ENCODE results near the gene SLK. TPM values are rescaled to one million over a fixed set of nuclear protein-coding genes. Genes with fewer than 3 reads are reported as not detected.

The SLK gene
- total and polyA plus RNA-seq, 10 of the 15 experiments (the other 5 are each of a cell fraction or from before 2014, with no cell fraction given): 2.5 to 24.2 (median 11.1) TPM

DNA sequence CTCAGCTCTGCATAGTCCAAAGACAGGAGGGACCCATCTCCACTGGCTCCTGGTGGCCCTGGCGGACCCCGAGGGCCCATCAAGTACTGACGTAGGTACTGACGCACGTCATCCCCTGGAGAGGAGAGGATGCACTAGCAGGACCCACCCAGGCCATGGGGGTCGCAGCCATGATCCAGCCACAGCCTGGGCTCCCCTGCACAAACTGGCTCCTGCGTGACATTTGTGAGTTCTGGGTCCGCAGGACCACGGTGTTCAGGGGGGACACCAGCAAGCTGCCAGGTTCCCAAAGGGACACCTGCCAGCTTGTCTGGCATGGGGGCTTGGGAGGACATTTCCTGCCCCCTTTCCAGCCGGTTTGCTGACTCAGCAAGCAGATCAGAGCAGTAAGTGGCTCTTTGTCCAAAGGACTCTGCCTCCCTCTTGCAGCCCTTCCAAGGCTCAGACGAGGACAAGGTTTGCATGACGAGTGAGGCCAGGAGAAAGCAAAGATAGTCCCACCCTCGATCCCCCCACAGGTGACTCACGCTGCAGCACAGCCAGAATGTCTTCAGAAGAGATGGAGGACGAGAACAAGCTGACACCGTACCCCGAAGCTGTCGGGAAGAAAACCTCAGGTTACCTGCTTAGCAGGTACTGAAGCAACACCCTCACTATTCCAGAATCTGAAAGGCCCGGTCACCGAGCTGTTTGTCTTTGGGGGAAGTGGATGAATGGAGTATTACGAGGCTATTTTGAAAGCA lies 69.7 kb downstream of the SLK start:
- Histone ChIP-seq H3K79me2 (ENCODE audit: control insufficient read depth, insufficient read depth, low read length) (no peaks in the 10 kb centered on the region), H3K4me3 (no peak overlapping the region), H3K9ac (ENCODE audit: control insufficient read depth, insufficient read depth, low read length) (no peak overlapping the region), H3K9me3 (replicated peaks; ENCODE audit: control insufficient read depth, insufficient read depth, low read length) (no peaks in the 10 kb centered on the region), H4K20me1 (ENCODE audit: control insufficient read depth, insufficient read depth) (no peaks in the 10 kb centered on the region), H2AFZ (ENCODE audit: control insufficient read depth, low read depth, low read length) (no peak overlapping the region), H3K27me3 (replicated peaks in 1 of 2; ENCODE audit: control insufficient read depth in 2 of 2, insufficient read depth in 2 of 2, low read length in 1 of 2) (no peaks in the 10 kb centered on the region), H3K4me2 (ENCODE audit: control insufficient read depth, insufficient read depth) (no peak overlapping the region), H3K4me1 (ENCODE audit: control insufficient read depth, insufficient read depth, low read length) (no peaks in the 10 kb centered on the region), H3K36me3 (ENCODE audit: control insufficient read depth in 2 of 2, insufficient read depth in 2 of 2, low read length in 1 of 2) (no peaks in the 10 kb centered on the region), H3K27ac (ENCODE audit: control insufficient read depth, insufficient read depth) (no peak overlapping the region)
- no peak for DNase-seq (ENCODE audit: low read depth, low spot score)
- POLR2A ChIA-PET: no interaction called here
- no peak for FAIRE-seq
- in situ Hi-C loops (cut with MboI) (no loop called here), intact Hi-C loops (cut with micrococcal nuclease; ENCODE audit: unreplicated experiment) (no loop called here)
- no TSS peak for BruUV-seq (replicated peaks)
- CTCF ChIA-PET: no interaction called here
- RAD21 ChIA-PET (ENCODE audit: unreplicated experiment): no interaction called here
- ATAC-seq: no peak
- TF ChIP-seq ESRRA (IDR thresholded peaks at IDR 0.05; ENCODE audit: low read length): no peak
- TF ChIP-seq, protein P1, sequence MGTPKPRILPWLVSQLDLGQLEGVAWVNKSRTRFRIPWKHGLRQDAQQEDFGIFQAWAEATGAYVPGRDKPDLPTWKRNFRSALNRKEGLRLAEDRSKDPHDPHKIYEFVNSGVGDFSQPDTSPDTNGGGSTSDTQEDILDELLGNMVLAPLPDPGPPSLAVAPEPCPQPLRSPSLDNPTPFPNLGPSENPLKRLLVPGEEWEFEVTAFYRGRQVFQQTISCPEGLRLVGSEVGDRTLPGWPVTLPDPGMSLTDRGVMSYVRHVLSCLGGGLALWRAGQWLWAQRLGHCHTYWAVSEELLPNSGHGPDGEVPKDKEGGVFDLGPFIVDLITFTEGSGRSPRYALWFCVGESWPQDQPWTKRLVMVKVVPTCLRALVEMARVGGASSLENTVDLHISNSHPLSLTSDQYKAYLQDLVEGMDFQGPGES (IDR thresholded peaks at IDR 0.05): no peak
- TF ChIP-seq ETV6 (conservative IDR thresholded peaks at IDR 0.05 in 1 of 2, IDR thresholded peaks at IDR 0.05 in 1 of 2; ENCODE audit: borderline replicate concordance in 1 of 2, low read depth in 1 of 2): no peak
- SMC1A ChIA-PET (ENCODE audit: uncharacterized antibody, unreplicated experiment): interaction anchor here (0.6 kb wide), 1 partner anchor 9 kb away, joined by 4 read pairs; no protein-coding TSS in a partner anchor
- WGBS (ENCODE audit: insufficient coverage, insufficient replicate concordance, low lambda C conversion rate, missing lambda C conversion rate): 50% methylated on average over 21 of the region's 21 CpGs

DNA sequence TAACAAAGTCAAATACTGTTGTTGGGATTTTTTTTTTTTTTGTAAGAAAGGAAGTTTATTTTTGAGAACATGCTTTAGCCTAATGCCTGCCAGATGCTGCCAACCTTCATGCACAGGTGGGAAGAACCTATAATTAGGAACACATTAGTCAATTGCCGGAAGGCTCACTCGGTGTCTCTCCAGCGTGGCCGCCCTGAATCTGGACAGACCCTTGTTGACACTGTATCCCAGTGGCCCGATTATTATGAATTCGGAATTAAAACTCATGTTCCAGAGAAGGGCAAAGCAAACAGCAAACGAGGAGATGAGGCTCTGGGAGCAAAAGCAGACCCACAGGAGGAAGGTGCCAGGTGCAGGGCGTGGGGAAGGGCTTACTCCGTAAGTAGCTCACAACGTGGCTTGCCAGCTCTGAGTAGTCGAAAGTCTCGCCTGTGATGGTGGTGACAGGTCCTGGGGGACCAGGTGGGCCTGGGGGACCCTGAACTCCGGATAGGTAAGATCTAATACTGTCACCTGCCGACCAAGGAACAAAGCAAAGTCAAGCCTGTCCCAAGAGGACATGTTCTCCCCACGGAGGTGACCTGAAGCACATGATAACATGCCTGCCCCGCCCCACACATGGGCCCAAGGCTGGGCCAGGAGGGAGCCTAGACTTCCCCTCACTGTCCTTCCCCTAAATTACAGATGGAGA lies 70.5 kb downstream of the SLK start:
- ChIA-PET POLR2A (no interaction called here), CTCF (no interaction called here), RAD21 (ENCODE audit: unreplicated experiment) (no interaction called here), SMC1A (ENCODE audit: uncharacterized antibody, unreplicated experiment) (interaction anchor here (0.6 kb wide), 1 partner anchor 9 kb away, joined by 4 read pairs; no protein-coding TSS in a partner anchor)
- Histone ChIP-seq H3K79me2 (ENCODE audit: control insufficient read depth, insufficient read depth, low read length) (no peaks in the 10 kb centered on the region), H2AFZ (ENCODE audit: control insufficient read depth, low read depth, low read length) (no peak overlapping the region), H3K4me2 (ENCODE audit: control insufficient read depth, insufficient read depth) (no peak overlapping the region), H3K27ac (ENCODE audit: control insufficient read depth, insufficient read depth) (no peak overlapping the region), H3K4me3 (no peak overlapping the region), H4K20me1 (ENCODE audit: control insufficient read depth, insufficient read depth) (no peaks in the 10 kb centered on the region), H3K36me3 (ENCODE audit: control insufficient read depth in 2 of 2, insufficient read depth in 2 of 2, low read length in 1 of 2) (no peaks in the 10 kb centered on the region), H3K27me3 (replicated peaks in 1 of 2; ENCODE audit: control insufficient read depth in 2 of 2, insufficient read depth in 2 of 2, low read length in 1 of 2) (no peaks in the 10 kb centered on the region; a peak in 1 of 4 replicates), H3K9me3 (replicated peaks; ENCODE audit: control insufficient read depth, insufficient read depth, low read length) (no peaks in the 10 kb centered on the region), H3K9ac (ENCODE audit: control insufficient read depth, insufficient read depth, low read length) (no peak overlapping the region), H3K4me1 (ENCODE audit: control insufficient read depth, insufficient read depth, low read length) (no peaks in the 10 kb centered on the region)
- BruUV-seq (replicated peaks): no TSS peak
- in situ Hi-C loops (cut with MboI): no loop called here
- ATAC-seq (no peak), FAIRE-seq (no peak), DNase-seq (ENCODE audit: low read depth, low spot score) (no peak)
- intact Hi-C loops (cut with micrococcal nuclease; ENCODE audit: unreplicated experiment): no loop called here
- 51% methylated on average over 16 of the region's 16 CpGs for WGBS (ENCODE audit: insufficient coverage, insufficient replicate concordance, low lambda C conversion rate, missing lambda C conversion rate)
- TF ChIP-seq TBL1XR1 (IDR thresholded peaks at IDR 0.05; ENCODE audit: low read depth, low read length): no peak
- TF ChIP-seq, protein P2, sequence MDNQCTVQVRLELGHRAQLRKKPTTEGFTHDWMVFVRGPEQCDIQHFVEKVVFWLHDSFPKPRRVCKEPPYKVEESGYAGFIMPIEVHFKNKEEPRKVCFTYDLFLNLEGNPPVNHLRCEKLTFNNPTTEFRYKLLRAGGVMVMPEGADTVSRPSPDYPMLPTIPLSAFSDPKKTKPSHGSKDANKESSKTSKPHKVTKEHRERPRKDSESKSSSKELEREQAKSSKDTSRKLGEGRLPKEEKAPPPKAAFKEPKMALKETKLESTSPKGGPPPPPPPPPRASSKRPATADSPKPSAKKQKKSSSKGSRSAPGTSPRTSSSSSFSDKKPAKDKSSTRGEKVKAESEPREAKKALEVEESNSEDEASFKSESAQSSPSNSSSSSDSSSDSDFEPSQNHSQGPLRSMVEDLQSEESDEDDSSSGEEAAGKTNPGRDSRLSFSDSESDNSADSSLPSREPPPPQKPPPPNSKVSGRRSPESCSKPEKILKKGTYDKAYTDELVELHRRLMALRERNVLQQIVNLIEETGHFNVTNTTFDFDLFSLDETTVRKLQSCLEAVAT (IDR thresholded peaks at IDR 0.05): no peak
- no peak for TF ChIP-seq CBX5 (IDR thresholded peaks at IDR 0.05; ENCODE audit: low read depth)
- no peak for TF ChIP-seq BMI1 (IDR thresholded peaks at IDR 0.05; ENCODE audit: borderline replicate concordance)
- TF ChIP-seq CEBPB (IDR thresholded peaks at IDR 0.05; ENCODE audit: borderline replicate concordance in 1 of 2, low read depth in 2 of 2, low read length in 2 of 2): no peak
- TF ChIP-seq, protein P1 (IDR thresholded peaks at IDR 0.05): no peak
- no peak for TF ChIP-seq ZNF384 (IDR thresholded peaks at IDR 0.05; ENCODE audit: borderline replicate concordance, low read depth, low read length)

Measured in GM12878 (cell line).